Body of pancreas (tissue), 4 donors: ENCODE data around the gene CHN1.

Experiments used
- POLR2A ChIP-seq, 3 donors: fragments of 450-650 bp; IDR thresholded peaks; one replicate each; pipeline ENCODE4 v1.6.1; 2016; ENCODE audit warnings: antibody characterized with exemption in 3 of 3, mild to moderate bottlenecking in 2 of 3
- TF ChIP-seq, protein P1 (sequence below), 7 experiments: fragments of 450-650 bp in 4 of 7; fragments of 200-600 bp in 3 of 7; sonication (generic) in 3 of 7; IDR thresholded peaks; one replicate each; pipeline ENCODE4 v1.5.1; 2016 to 2019; ENCODE audit warnings: antibody characterized with exemption in 7 of 7

- TF ChIP-seq, protein P1, sequence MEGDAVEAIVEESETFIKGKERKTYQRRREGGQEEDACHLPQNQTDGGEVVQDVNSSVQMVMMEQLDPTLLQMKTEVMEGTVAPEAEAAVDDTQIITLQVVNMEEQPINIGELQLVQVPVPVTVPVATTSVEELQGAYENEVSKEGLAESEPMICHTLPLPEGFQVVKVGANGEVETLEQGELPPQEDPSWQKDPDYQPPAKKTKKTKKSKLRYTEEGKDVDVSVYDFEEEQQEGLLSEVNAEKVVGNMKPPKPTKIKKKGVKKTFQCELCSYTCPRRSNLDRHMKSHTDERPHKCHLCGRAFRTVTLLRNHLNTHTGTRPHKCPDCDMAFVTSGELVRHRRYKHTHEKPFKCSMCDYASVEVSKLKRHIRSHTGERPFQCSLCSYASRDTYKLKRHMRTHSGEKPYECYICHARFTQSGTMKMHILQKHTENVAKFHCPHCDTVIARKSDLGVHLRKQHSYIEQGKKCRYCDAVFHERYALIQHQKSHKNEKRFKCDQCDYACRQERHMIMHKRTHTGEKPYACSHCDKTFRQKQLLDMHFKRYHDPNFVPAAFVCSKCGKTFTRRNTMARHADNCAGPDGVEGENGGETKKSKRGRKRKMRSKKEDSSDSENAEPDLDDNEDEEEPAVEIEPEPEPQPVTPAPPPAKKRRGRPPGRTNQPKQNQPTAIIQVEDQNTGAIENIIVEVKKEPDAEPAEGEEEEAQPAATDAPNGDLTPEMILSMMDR (IDR thresholded peaks at IDR 0.05): no peak
- TF ChIP-seq POLR2A (IDR thresholded peaks at IDR 0.05): no peak
These were observed 217.5 kb downstream of the CHN1 start for GRCh38 chr2:174787487-174788205.
